CD14-positive monocyte (primary cell): Measurements from ENCODE around the gene PLEKHA8. TPM values are rescaled to one million over a fixed set of nuclear protein-coding genes. Genes with fewer than 3 reads are reported as not detected.

ENCODE experiments used
- DNase-seq, 3 donors: peaks; one replicate each; pipeline ENCODE4 v3.0.0-alpha.2; 2011 to 2022
- H2AFZ ChIP-seq: 2 replicates; pipeline ENCODE4 v1.6.0; 2012; ENCODE audit warnings: mild to moderate bottlenecking, low read depth, low read length, inconsistent platforms; ENCODE audit not compliant: insufficient read depth, poor library complexity, severe bottlenecking
- H3K27ac ChIP-seq, 2 donors: 1 replicate in 1 of 2; 2 replicates in 1 of 2; pipeline ENCODE4 v1.5.1; 2012 to 2013; ENCODE audit warnings: low read length in 2 of 2, control low read depth in 1 of 2, inconsistent platforms in 1 of 2, low read depth in 1 of 2, mild to moderate bottlenecking in 1 of 2
- H3K27me3 ChIP-seq, 2 donors: one replicate each; pipeline versions ENCODE4 v1.6.0 to v1.6.1; 2011 to 2013; ENCODE audit warnings: low read length in 2 of 2; ENCODE audit not compliant: control insufficient read depth in 2 of 2, insufficient read depth in 2 of 2
- H3K36me3 ChIP-seq, 2 donors: replicated peaks in 1 of 2; 1 replicate in 1 of 2; 2 replicates in 1 of 2; pipeline versions ENCODE4 v1.5.1 to v1.6.1; 2012 to 2013; ENCODE audit warnings: low read length in 2 of 2, control low read depth in 1 of 2, inconsistent platforms in 1 of 2, mild to moderate bottlenecking in 1 of 2; ENCODE audit not compliant: insufficient read depth in 2 of 2, control insufficient read depth in 1 of 2
- H3K4me1 ChIP-seq, 2 donors: 1 replicate in 1 of 2; 2 replicates in 1 of 2; pipeline versions ENCODE4 v1.5.1 to v1.6.1; 2012 to 2013; ENCODE audit warnings: low read length in 2 of 2, control low read depth in 1 of 2, inconsistent platforms in 1 of 2, mild to moderate bottlenecking in 1 of 2, moderate library complexity in 1 of 2; ENCODE audit not compliant: insufficient read depth in 2 of 2, control insufficient read depth in 1 of 2
- H3K4me2 ChIP-seq: replicated peaks from 2 replicates; pipeline ENCODE3; 2012; ENCODE audit warnings: low read length, moderate library complexity, mild to moderate bottlenecking; ENCODE audit not compliant: poor library complexity, severe bottlenecking; ENCODE audit errors: extremely low read depth
- H3K4me3 ChIP-seq, 3 experiments: fragments of 200-600 bp in 1 of 3; sonication (generic) in 1 of 3; replicated peaks in 1 of 3; 1 replicate in 2 of 3; 2 replicates in 1 of 3; pipeline ENCODE4 v1.5.1; 2011 to 2013; ENCODE audit warnings: low read length in 3 of 3, mild to moderate bottlenecking in 3 of 3, control low read depth in 2 of 3, low read depth in 2 of 3, inconsistent platforms in 1 of 3, moderate library complexity in 1 of 3
- H3K79me2 ChIP-seq: 2 replicates; pipeline ENCODE4 v1.6.0; 2012; ENCODE audit warnings: mild to moderate bottlenecking, control low read depth, inconsistent platforms, low read length, moderate library complexity; ENCODE audit not compliant: insufficient read depth
- H3K9ac ChIP-seq: 2 replicates; pipeline ENCODE4 v1.6.0; 2017; ENCODE audit warnings: low read length, mild to moderate bottlenecking; ENCODE audit not compliant: insufficient read depth, poor library complexity, severe bottlenecking
- H3K9me3 ChIP-seq, 2 donors: replicated peaks in 1 of 2; 1 replicate in 1 of 2; 2 replicates in 1 of 2; pipeline versions ENCODE4 v1.5.1 to v1.6.1; 2012 to 2013; ENCODE audit warnings: low read length in 2 of 2, control low read depth in 1 of 2; ENCODE audit not compliant: control insufficient read depth in 1 of 2, insufficient read depth in 1 of 2
- H4K20me1 ChIP-seq: 2 replicates; pipeline ENCODE4 v1.6.0; 2012; ENCODE audit warnings: mild to moderate bottlenecking, low read length, control low read depth, moderate library complexity; ENCODE audit not compliant: insufficient read depth
- H3K27ac Mint-ChIP-seq, 7 donors: one replicate each; pipeline ENCODE4 v1.8.0; 2020; ENCODE audit warnings: mild to moderate bottlenecking in 7 of 7, mixed read lengths in 7 of 7, moderate library complexity in 6 of 7, inconsistent platforms in 2 of 7
- H3K27me3 Mint-ChIP-seq, 3 donors: one replicate each; pipeline ENCODE4 v1.8.0; 2021 to 2022; ENCODE audit warnings: low read depth in 3 of 3, mild to moderate bottlenecking in 3 of 3, mixed read lengths in 3 of 3, moderate library complexity in 3 of 3, inconsistent platforms in 1 of 3
- H3K36me3 Mint-ChIP-seq, 2 donors: one replicate each; pipeline ENCODE4 v1.8.0; 2020; ENCODE audit warnings: mixed read lengths in 2 of 2, inconsistent platforms in 1 of 2, mild to moderate bottlenecking in 1 of 2
- H3K4me1 Mint-ChIP-seq: one replicate; pipeline ENCODE4 v1.8.0; 2020; ENCODE audit warnings: mild to moderate bottlenecking, mixed read lengths
- H3K4me3 Mint-ChIP-seq, 2 donors: one replicate each; pipeline ENCODE4 v1.8.0; 2020; ENCODE audit warnings: mild to moderate bottlenecking in 2 of 2, mixed read lengths in 2 of 2, moderate library complexity in 1 of 2
- H3K9me3 Mint-ChIP-seq, 7 donors: one replicate each; pipeline ENCODE4 v1.8.0; 2020 to 2022; ENCODE audit warnings: mixed read lengths in 7 of 7, mild to moderate bottlenecking in 6 of 7, moderate library complexity in 6 of 7, inconsistent platforms in 2 of 7
- WGBS: methylation state at CpG from one replicate; pipeline ENCODE4 v1.1.5; 2013; ENCODE audit warnings: missing lambda C conversion rate; ENCODE audit not compliant: insufficient coverage; 5-methylcytosine and 5-hydroxymethylcytosine counted together
- intact Hi-C, 2 donors: fragments of 100-400 bp; cut with micrococcal nuclease; formaldehyde crosslinking; loops; one replicate each; pipeline versions ENCODE4 v1.15.0 to v1.15.1; 2023
- polyA plus RNA-seq, 3 donors: library from polyadenylated mRNA; depleted of rRNA in 1 of 3; unstranded in 2 of 3; stranded (reverse) in 1 of 3; fragments of 300-500 nt in 2 of 3; fragments of >200 nt in 1 of 3; fragmentation: Illumina TruSeq in 2 of 3; gene quantifications; 1 replicate in 2 of 3; 2 replicates in 1 of 3; pipeline ENCODE4 v1.2.3, GENCODE V29; 2012 to 2021
- TF ChIP-seq, protein P1 (sequence below): fragments of 200-600 bp; IDR thresholded peaks from one replicate; pipeline ENCODE4 v1.8.0; 2022; ENCODE audit warnings: antibody characterized with exemption, mild to moderate bottlenecking

PLEKHA8 gene
- polyA plus RNA-seq, 3 donors = 2.4 to 2.7 (median 2.6) TPM

DNA sequence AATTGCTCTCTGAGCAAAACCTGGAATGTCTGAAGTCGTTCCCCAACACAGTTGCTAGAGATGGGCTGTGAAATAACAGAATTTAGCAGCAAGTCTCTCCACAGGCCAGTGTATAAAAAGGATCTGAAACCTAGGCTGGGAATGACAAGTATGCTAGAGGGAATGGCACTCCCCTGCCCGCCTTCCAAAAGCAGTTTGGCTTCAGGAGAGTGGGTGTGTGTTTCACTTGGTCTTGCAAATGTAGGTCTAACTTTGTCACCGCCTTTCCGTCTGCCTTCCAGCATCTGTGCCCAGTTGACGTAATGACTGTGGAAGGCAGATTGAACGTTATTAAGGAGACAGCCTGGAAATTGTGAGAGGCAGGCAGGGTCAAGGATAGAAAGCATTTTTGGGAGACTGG is 88.6 kb downstream of the PLEKHA8 start:
- H3K4me1 ChIP-seq = no peaks in the 10 kb centered on the region
- H3K27ac ChIP-seq = no peak overlapping the region
- no peak overlapping the region for H3K27ac Mint-ChIP-seq
- H3K36me3 Mint-ChIP-seq = peaks cover 0 to 2% of the 10 kb centered on the region in 2 donors
- no peak overlapping the region for H3K4me3 Mint-ChIP-seq
- DNase-seq = no peak
- intact Hi-C loops = no loop called here
- H3K9me3 ChIP-seq = peaks cover 8 to 16% of the 10 kb centered on the region in 2 donors
- no peak overlapping the region for H3K4me3 ChIP-seq
- no peaks in the 10 kb centered on the region for H3K27me3 Mint-ChIP-seq
- no peaks in the 10 kb centered on the region for H4K20me1 ChIP-seq
- H3K9ac ChIP-seq = no peak overlapping the region
- peaks cover 4% of the 10 kb centered on the region for H3K4me1 Mint-ChIP-seq
- no peak overlapping the region for H2AFZ ChIP-seq
- 94% methylated on average over 4 of the region's 6 CpGs for WGBS
- no peaks in the 10 kb centered on the region for H3K27me3 ChIP-seq
- no peaks in the 10 kb centered on the region for H3K36me3 ChIP-seq
- TF ChIP-seq, protein P1, sequence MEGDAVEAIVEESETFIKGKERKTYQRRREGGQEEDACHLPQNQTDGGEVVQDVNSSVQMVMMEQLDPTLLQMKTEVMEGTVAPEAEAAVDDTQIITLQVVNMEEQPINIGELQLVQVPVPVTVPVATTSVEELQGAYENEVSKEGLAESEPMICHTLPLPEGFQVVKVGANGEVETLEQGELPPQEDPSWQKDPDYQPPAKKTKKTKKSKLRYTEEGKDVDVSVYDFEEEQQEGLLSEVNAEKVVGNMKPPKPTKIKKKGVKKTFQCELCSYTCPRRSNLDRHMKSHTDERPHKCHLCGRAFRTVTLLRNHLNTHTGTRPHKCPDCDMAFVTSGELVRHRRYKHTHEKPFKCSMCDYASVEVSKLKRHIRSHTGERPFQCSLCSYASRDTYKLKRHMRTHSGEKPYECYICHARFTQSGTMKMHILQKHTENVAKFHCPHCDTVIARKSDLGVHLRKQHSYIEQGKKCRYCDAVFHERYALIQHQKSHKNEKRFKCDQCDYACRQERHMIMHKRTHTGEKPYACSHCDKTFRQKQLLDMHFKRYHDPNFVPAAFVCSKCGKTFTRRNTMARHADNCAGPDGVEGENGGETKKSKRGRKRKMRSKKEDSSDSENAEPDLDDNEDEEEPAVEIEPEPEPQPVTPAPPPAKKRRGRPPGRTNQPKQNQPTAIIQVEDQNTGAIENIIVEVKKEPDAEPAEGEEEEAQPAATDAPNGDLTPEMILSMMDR = no peak
- H3K79me2 ChIP-seq = no peaks in the 10 kb centered on the region
- peaks cover 8 to 15% (median 13%) of the 10 kb centered on the region in 7 donors for H3K9me3 Mint-ChIP-seq
- H3K4me2 ChIP-seq = no peak overlapping the region

DNA sequence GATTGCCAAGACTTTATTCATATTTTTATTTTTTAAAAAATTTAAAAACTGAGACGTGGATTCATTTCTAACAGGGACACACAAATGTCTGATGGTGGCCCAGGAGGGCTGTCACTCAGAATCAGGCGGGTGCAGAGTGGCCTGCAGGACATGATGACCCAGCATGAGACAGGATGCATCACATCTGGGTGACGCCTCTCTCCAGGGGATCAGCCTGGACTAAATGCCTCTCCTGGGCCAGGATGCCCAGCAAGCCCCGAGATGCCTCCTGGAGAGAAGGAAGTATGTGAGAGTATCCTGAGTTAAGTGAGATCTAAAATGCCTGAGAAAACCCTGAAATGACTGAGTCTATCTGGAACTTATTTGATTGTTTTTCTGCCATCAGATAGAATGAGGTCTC is 89.7 kb downstream of the PLEKHA8 start:
- H3K79me2 ChIP-seq = no peaks in the 10 kb centered on the region
- H2AFZ ChIP-seq = no peak overlapping the region
- no peaks in the 10 kb centered on the region for H3K27me3 ChIP-seq
- H4K20me1 ChIP-seq = no peaks in the 10 kb centered on the region
- H3K4me1 Mint-ChIP-seq = peaks cover 4% of the 10 kb centered on the region
- H3K36me3 Mint-ChIP-seq = peaks cover 0 to 2% of the 10 kb centered on the region in 2 donors
- DNase-seq = no peak
- H3K4me1 ChIP-seq = no peaks in the 10 kb centered on the region
- no peak overlapping the region for H3K4me3 ChIP-seq
- no peak overlapping the region for H3K4me2 ChIP-seq
- no peak overlapping the region for H3K4me3 Mint-ChIP-seq
- TF ChIP-seq, protein P1 = no peak
- peaks cover 4 to 13% of the 10 kb centered on the region in 2 donors for H3K9me3 ChIP-seq
- WGBS = 96% methylated on average over 4 of the region's 4 CpGs
- intact Hi-C loops = no loop called here
- no peak overlapping the region for H3K27ac ChIP-seq
- peaks cover 7 to 13% (median 9%) of the 10 kb centered on the region in 7 donors for H3K9me3 Mint-ChIP-seq
- H3K36me3 ChIP-seq = no peaks in the 10 kb centered on the region
- no peaks in the 10 kb centered on the region for H3K27me3 Mint-ChIP-seq
- H3K27ac Mint-ChIP-seq = no peak overlapping the region
- H3K9ac ChIP-seq = no peak overlapping the region
